ENCODE measurements around the gene CD226. TPM values are rescaled to one million over a fixed set of nuclear protein-coding genes. Genes with fewer than 3 reads are reported as not detected.
A peak's percentile ranks its signal among the peaks of the same experiment; 100 is the strongest.

CD226 gene
- total and polyA plus RNA-seq, 10 of the 15 experiments (the other 5 are each of a cell fraction or from before 2014, with no cell fraction given) = 12.9 to 68.8 (median 47.3) TPM

- TF ChIP-seq NKRF (conservative IDR thresholded peaks at IDR 0.05) = no peak; the same call in 1 of the 2 replicates
- TF ChIP-seq ATF3 (IDR thresholded peaks at IDR 0.05; ENCODE audit: borderline replicate concordance, extremely low read depth, low read depth, low read length) = no peak
- TF ChIP-seq RFX5 (IDR thresholded peaks at IDR 0.05; ENCODE audit: low read depth, low read length) = no peak
- peak; percentile 89 to 94 for TF ChIP-seq EP300 (IDR thresholded peaks at IDR 0.05; ENCODE audit: borderline replicate concordance in 1 of 2, control insufficient read depth in 1 of 2, low read depth in 2 of 2, low read length in 2 of 2)
- no peak for TF ChIP-seq CEBPZ (IDR thresholded peaks at IDR 0.05; ENCODE audit: low read depth, low read length)
- 0 out of 2 replicates have a peak, but pooled peaks have one; percentile 15 for TF ChIP-seq ZSCAN29 (IDR thresholded peaks at IDR 0.05)
- TF ChIP-seq HDAC2 (IDR thresholded peaks at IDR 0.05) = no peak
- TF ChIP-seq ZBTB4 (CRISPR knock-in tag; IDR thresholded peaks at IDR 0.05) = no peak
- TF ChIP-seq SPI1 (IDR thresholded peaks at IDR 0.05; ENCODE audit: borderline replicate concordance, insufficient read depth, low read depth, low read length) = peak; percentile 53; the same call in 1 of the 2 replicates
- TF ChIP-seq USF1 (IDR thresholded peaks at IDR 0.05; ENCODE audit: borderline replicate concordance, extremely low read length, insufficient read depth, low read depth, low read length) = no peak
- TF ChIP-seq JUND (IDR thresholded peaks at IDR 0.05; ENCODE audit: low read depth, low read length) = no peak
- TF ChIP-seq TCF12 (IDR thresholded peaks at IDR 0.05; ENCODE audit: low read depth, low read length) = peak; percentile 97
- TF ChIP-seq CHD4 (IDR thresholded peaks at IDR 0.05) = no peak
- TF ChIP-seq NRF1 (conservative IDR thresholded peaks at IDR 0.05; ENCODE audit: low read depth, low read length) = no peak
- TF ChIP-seq SMAD1 (IDR thresholded peaks at IDR 0.05; ENCODE audit: low read depth, partially characterized antibody) = no peak
These were observed 12.1 kb downstream of the CD226 start (continued) for GRCh38 chr18:69935319-69936190.
